ENCODE data around the gene SORCS2.

SORCS2 gene

GRCh38 chr4:7338876-7339623, 146.7 kb downstream of the SORCS2 start:
- Histone ChIP-seq H3K27me3 (replicated peaks; ENCODE audit: control insufficient read depth, insufficient read depth, low read length) (no peaks in the 10 kb centered on the region; the same call in 1 of the 2 replicates), H3K4me3 (replicated peaks; ENCODE audit: low read depth, low read length) (no peak overlapping the region), H3K36me3 (ENCODE audit: control insufficient read depth, insufficient read depth, low read length) (no peaks in the 10 kb centered on the region)
- DNase-seq (ENCODE audit: extremely low read depth, insufficient read length) = no peak
- TF ChIP-seq CTCF (IDR thresholded peaks at IDR 0.05; ENCODE audit: insufficient read depth, low read length, poor library complexity, severe bottlenecking) = no peak

DNA sequence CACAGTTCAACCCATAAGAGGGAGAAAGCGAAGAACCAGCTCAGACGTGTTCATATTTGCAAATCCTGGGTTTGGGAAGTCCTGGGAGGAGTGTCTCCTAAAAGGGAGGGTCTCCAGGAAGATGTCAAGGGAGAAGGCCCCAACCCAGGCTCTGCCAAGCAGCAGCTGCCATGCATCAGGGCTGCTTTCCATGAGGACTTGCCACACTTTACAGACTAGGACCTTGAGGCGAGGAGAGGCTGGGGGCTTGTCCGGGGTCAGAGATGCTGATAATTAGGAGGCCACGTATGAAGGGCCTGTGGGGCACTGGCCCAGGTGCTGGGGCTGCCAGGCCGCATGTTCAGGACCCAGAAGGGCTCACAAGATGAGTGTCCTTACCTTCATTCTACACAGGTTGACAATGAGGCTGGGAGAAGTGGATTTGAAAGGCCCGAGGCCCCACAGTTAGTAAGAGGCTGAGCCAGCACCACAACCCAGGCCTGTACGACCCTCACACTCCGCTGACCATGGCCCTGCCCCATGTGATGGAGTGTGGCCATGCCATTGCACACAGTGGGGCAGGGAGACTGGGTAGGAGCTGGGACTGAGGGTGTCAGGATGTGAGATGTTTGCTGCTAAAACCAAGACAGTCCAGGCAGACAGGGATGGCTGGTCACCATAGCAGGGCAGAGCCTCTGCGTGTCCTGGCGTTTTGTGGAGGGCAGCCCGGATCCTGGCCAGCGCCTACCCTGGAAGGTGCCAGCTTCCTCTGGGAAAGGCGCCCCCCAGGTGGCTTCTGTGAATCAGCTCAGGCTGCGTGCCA, 147.6 kb downstream of the SORCS2 start:
- no peak for TF ChIP-seq CTCF (IDR thresholded peaks at IDR 0.05; ENCODE audit: insufficient read depth, low read length, poor library complexity, severe bottlenecking)
- H3K36me3 ChIP-seq (ENCODE audit: control insufficient read depth, insufficient read depth, low read length) = no peaks in the 10 kb centered on the region
- no peak for DNase-seq (ENCODE audit: extremely low read depth, insufficient read length)
- H3K27me3 ChIP-seq (replicated peaks; ENCODE audit: control insufficient read depth, insufficient read depth, low read length) = no peaks in the 10 kb centered on the region; the same call in 1 of the 2 replicates
- no peak overlapping the region for H3K4me3 ChIP-seq (replicated peaks; ENCODE audit: low read depth, low read length)

- H3K36me3 ChIP-seq (ENCODE audit: control insufficient read depth, insufficient read depth, low read length) = no peaks in the 10 kb centered on the region
- H3K27me3 ChIP-seq (replicated peaks; ENCODE audit: control insufficient read depth, insufficient read depth, low read length) = no peaks in the 10 kb centered on the region
- no peak for TF ChIP-seq CTCF (IDR thresholded peaks at IDR 0.05; ENCODE audit: insufficient read depth, low read length, poor library complexity, severe bottlenecking)
- no peak overlapping the region for H3K4me3 ChIP-seq (replicated peaks; ENCODE audit: low read depth, low read length)
- no peak for DNase-seq (ENCODE audit: extremely low read depth, insufficient read length)
Observed at GRCh38 chr4:7340553-7341433, 148.5 kb downstream of the SORCS2 start.

DNA sequence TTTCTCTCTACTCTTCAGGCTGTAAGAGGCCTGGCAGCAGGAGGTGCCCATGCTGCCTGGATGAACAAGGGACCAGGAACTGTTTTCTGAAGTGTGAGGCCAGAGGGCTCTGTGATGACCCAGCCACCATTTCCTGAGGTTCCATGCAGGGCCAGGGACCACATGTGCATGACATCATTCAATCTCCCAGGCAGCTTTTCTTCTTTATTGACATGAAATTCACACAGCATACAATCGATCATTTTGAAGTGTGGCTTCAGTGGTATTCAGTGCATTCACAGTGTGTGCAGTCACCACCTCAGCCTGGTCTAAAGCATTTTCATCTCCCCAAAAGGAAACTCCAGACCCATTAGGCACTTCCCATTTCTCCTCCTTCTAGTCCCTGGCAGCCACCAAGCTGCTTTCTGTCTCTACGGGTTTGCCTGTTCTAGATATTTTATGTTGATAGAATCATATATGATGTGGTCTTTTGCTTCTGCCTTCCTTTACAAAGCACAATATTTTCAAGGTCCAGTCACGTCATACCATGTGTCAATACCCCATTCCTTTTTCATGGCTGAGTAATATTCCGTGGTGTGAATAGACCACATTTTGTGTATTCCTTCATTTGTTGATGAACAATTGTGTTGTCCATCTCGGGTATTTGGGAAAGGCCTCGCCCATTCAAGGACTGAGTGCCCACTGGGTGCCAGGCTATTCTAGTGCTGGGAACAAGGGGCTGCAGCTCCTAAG, 149.3 kb downstream of the SORCS2 start:
- DNase-seq (ENCODE audit: extremely low read depth, insufficient read length) = no peak
- Histone ChIP-seq H3K4me3 (replicated peaks; ENCODE audit: low read depth, low read length) (no peak overlapping the region), H3K27me3 (replicated peaks; ENCODE audit: control insufficient read depth, insufficient read depth, low read length) (no peaks in the 10 kb centered on the region), H3K36me3 (ENCODE audit: control insufficient read depth, insufficient read depth, low read length) (no peaks in the 10 kb centered on the region)
- no peak for TF ChIP-seq CTCF (IDR thresholded peaks at IDR 0.05; ENCODE audit: insufficient read depth, low read length, poor library complexity, severe bottlenecking)

All from GM06990 (cell line).